Body of pancreas (tissue), 4 donors: ENCODE data around the gene SRPK2.

Experiments used
- POLR2A ChIP-seq, 3 donors: fragments of 450-650 bp; IDR thresholded peaks; one replicate each; pipeline ENCODE4 v1.6.1; 2016; ENCODE audit warnings: antibody characterized with exemption in 3 of 3, mild to moderate bottlenecking in 2 of 3
- TF ChIP-seq, protein P1 (sequence below), 7 experiments: fragments of 450-650 bp in 4 of 7; fragments of 200-600 bp in 3 of 7; sonication (generic) in 3 of 7; IDR thresholded peaks; one replicate each; pipeline ENCODE4 v1.5.1; 2016 to 2019; ENCODE audit warnings: antibody characterized with exemption in 7 of 7

DNA sequence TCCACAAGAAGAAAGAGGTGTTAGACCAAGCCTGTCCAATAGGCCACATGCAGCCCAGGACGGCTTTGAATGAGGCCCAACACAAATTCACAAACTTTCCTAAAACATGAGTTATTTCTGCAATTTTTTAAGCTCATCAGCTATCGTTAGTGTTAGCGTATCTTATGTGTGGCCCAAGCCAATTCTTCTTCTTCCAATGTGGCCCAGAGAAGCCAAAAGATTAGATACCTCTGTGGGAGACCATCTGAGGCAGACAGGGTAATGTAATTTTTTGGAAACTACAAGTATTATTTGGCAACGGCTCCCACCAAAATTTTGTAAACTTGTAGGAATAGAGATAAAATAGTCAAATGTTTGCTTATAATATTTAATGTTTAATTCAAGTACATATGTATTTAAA lies 153.8 kb downstream of the SRPK2 start:
- TF ChIP-seq, protein P1, sequence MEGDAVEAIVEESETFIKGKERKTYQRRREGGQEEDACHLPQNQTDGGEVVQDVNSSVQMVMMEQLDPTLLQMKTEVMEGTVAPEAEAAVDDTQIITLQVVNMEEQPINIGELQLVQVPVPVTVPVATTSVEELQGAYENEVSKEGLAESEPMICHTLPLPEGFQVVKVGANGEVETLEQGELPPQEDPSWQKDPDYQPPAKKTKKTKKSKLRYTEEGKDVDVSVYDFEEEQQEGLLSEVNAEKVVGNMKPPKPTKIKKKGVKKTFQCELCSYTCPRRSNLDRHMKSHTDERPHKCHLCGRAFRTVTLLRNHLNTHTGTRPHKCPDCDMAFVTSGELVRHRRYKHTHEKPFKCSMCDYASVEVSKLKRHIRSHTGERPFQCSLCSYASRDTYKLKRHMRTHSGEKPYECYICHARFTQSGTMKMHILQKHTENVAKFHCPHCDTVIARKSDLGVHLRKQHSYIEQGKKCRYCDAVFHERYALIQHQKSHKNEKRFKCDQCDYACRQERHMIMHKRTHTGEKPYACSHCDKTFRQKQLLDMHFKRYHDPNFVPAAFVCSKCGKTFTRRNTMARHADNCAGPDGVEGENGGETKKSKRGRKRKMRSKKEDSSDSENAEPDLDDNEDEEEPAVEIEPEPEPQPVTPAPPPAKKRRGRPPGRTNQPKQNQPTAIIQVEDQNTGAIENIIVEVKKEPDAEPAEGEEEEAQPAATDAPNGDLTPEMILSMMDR (IDR thresholded peaks at IDR 0.05): no peak
- no peak for TF ChIP-seq POLR2A (IDR thresholded peaks at IDR 0.05)
